SU-DHL-6 (cell line): ENCODE data around the gene MAP4.
"Not testable (repeated sequence)": the region's sequence is repeated elsewhere in the genome, so short reads cannot be mapped to it uniquely, and the experiment has no call there.

Experiments
- EZH2phosphoT487 ChIP-seq: fragments of 200-600 bp; sonication (generic), shearing (Covaris generic); conservative IDR thresholded peaks from 2 replicates; pipeline ENCODE4 v1.6.1; 2018; ENCODE audit warnings: mild to moderate bottlenecking, antibody characterized with exemption, low read length, moderate library complexity, mixed read lengths
- TF ChIP-seq, protein P1 (sequence below): fragments of 200-600 bp; sonication (generic); IDR thresholded peaks from one replicate; pipeline ENCODE4 v1.5.1; 2017; ENCODE audit warnings: antibody characterized with exemption, mild to moderate bottlenecking, low read length, moderate library complexity; ENCODE audit not compliant: insufficient read depth, poor library complexity, severe bottlenecking

DNA sequence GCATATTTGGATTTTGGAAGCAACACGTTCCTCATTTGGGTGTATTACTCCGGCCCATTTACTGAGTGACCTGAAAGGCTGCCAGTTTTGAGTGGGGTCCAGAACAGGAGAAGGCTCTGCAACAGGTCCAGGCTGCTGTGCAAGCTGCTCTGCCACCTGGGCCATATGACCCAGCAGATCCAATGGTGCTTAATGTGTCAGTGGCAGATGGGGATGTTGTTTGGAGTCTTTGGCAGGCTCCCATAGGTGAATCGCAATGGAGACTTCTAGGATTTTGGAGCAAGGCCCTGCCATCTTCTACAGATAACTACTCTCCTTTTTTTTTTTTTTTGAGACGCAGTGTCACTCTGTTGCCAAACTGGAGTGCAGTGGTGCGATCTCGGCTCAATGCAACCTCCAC, 8.9 kb downstream of the MAP4 start:
- TF ChIP-seq, protein P1, sequence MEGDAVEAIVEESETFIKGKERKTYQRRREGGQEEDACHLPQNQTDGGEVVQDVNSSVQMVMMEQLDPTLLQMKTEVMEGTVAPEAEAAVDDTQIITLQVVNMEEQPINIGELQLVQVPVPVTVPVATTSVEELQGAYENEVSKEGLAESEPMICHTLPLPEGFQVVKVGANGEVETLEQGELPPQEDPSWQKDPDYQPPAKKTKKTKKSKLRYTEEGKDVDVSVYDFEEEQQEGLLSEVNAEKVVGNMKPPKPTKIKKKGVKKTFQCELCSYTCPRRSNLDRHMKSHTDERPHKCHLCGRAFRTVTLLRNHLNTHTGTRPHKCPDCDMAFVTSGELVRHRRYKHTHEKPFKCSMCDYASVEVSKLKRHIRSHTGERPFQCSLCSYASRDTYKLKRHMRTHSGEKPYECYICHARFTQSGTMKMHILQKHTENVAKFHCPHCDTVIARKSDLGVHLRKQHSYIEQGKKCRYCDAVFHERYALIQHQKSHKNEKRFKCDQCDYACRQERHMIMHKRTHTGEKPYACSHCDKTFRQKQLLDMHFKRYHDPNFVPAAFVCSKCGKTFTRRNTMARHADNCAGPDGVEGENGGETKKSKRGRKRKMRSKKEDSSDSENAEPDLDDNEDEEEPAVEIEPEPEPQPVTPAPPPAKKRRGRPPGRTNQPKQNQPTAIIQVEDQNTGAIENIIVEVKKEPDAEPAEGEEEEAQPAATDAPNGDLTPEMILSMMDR: not testable (repeated sequence)
- TF ChIP-seq EZH2phosphoT487: not testable (repeated sequence)
